Lung (tissue), 12 donors: ENCODE results near the gene PPCS. TPM values are rescaled to one million over a fixed set of nuclear protein-coding genes. Genes with fewer than 3 reads are reported as not detected.

Experiments used
- ATAC-seq: fragments of 200-7000 bp; cut with Tn5 transposase; one replicate; pipeline ENCODE4 v1.9.1; 2020; ENCODE audit warnings: moderate number of reproducible peaks; ENCODE audit not compliant: insufficient read depth, low FRiP score
- DNase-seq, 3 donors: peaks; one replicate each; pipeline ENCODE4 v3.0.0-alpha.2; 2013 to 2017
- H3K27ac ChIP-seq, 2 donors: one replicate each; pipeline ENCODE4 v1.5.1; 2013; ENCODE audit warnings: mild to moderate bottlenecking in 2 of 2, moderate library complexity in 2 of 2, control low read depth in 1 of 2, inconsistent platforms in 1 of 2, low read depth in 1 of 2, low read length in 1 of 2
- H3K27me3 ChIP-seq, 3 donors: one replicate each; pipeline ENCODE4 v1.5.1; 2013; ENCODE audit warnings: low read length in 2 of 3; ENCODE audit not compliant: control insufficient read depth in 3 of 3, insufficient read depth in 3 of 3
- H3K36me3 ChIP-seq, 4 donors: one replicate each; pipeline ENCODE4 v1.5.1; 2013; ENCODE audit warnings: low read length in 4 of 4, mild to moderate bottlenecking in 1 of 4, moderate library complexity in 1 of 4; ENCODE audit not compliant: control insufficient read depth in 4 of 4, insufficient read depth in 4 of 4
- H3K4me1 ChIP-seq, 5 donors: one replicate each; pipeline ENCODE4 v1.5.1; 2013; ENCODE audit warnings: low read length in 5 of 5, mild to moderate bottlenecking in 2 of 5, moderate library complexity in 1 of 5; ENCODE audit not compliant: control insufficient read depth in 5 of 5, insufficient read depth in 5 of 5
- H3K4me3 ChIP-seq: one replicate; pipeline ENCODE4 v1.5.1; 2013; ENCODE audit warnings: mild to moderate bottlenecking, control low read depth, moderate library complexity
- H3K9ac ChIP-seq, 2 donors: one replicate each; pipeline ENCODE4 v1.5.1; 2013; ENCODE audit warnings: low read length in 2 of 2, control low read depth in 1 of 2; ENCODE audit not compliant: insufficient read depth in 1 of 2
- H3K9me3 ChIP-seq, 4 donors: one replicate each; pipeline ENCODE4 v1.5.1; 2013; ENCODE audit warnings: low read length in 3 of 4, mild to moderate bottlenecking in 1 of 4, moderate library complexity in 1 of 4; ENCODE audit not compliant: control insufficient read depth in 4 of 4, insufficient read depth in 3 of 4
- CTCF ChIP-seq: IDR thresholded peaks from 2 replicates; pipeline ENCODE4 v1.5.1; 2012; ENCODE audit warnings: mild to moderate bottlenecking; ENCODE audit errors: control extremely low read depth, extremely low read depth
- WGBS, 2 donors: extraction: QIAGEN DNeasy Blood & Tissue Kit; methylation state at CpG; one replicate each; pipeline ENCODE4 v1.1.7; 2013; 5-methylcytosine and 5-hydroxymethylcytosine counted together
- polyA plus RNA-seq, 2 donors: library from polyadenylated mRNA; stranded (reverse); fragments of 200-250 nt; gene quantifications; one replicate each; pipeline ENCODE4 v1.2.1, GENCODE V29; 2013
- total RNA-seq, 2 donors: library from RNA; depleted of rRNA in 1 of 2; stranded (reverse); fragments of >200 nt in 1 of 2; gene quantifications; one replicate each; pipeline ENCODE4 v1.2.1, GENCODE V29; 2014 to 2021
- donor health status: control.
- donor health status: control.
- donor health status: Bipolar disorder and iron deficiency.
- donor health status: healthy.
- donor health status: DM: yes; HTN: yes; CAD: no.

PPCS gene
- total and polyA plus RNA-seq, 4 donors = 33.0 to 103 (median 61.9) TPM

DNA sequence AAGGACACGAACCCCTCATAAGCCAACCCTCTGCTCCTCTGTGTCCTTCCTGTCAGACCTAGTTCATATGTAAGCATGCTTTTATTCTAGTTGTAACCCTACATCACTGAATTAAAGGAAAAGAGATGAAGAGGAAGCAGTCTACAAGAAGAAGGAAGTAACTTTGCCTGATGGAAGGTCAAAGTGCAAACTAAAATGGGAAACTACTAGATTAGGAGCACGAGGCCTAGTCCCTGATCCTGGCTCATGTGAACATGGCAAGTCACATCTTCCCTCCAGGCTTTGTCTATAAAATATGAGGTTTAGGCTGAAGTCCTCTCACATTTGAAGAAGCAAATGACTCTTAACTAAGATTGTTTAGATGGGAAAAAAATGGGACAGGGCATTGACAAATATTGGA lies 13.7 kb upstream of the PPCS start:
- no peak for ATAC-seq
- no peak for DNase-seq
- TF ChIP-seq CTCF = no peak
- no peaks in the 10 kb centered on the region for H3K27me3 ChIP-seq
- H3K9ac ChIP-seq = no peak overlapping the region
- H3K4me3 ChIP-seq = no peak overlapping the region
- no peaks in the 10 kb centered on the region for H3K9me3 ChIP-seq
- no peaks in the 10 kb centered on the region for H3K36me3 ChIP-seq
- no peak overlapping the region for H3K27ac ChIP-seq
- H3K4me1 ChIP-seq = no peaks in the 10 kb centered on the region
- 33 to 43% methylated on average over 2 of the region's 2 CpGs for WGBS, 2 donors

- no peaks in the 10 kb centered on the region for H3K9me3 ChIP-seq
These were observed 7.1 kb upstream of the PPCS start for GRCh38 chr1:42449256-42449655.

GRCh38 chr1:42450061-42450460 lies 6.3 kb upstream of the PPCS start:
- Histone ChIP-seq H3K9me3 (no peaks in the 10 kb centered on the region), H3K27ac (no peak overlapping the region), H3K4me3 (no peak overlapping the region), H3K36me3 (no peaks in the 10 kb centered on the region), H3K4me1 (no peaks in the 10 kb centered on the region), H3K9ac (no peak overlapping the region), H3K27me3 (no peaks in the 10 kb centered on the region)
- TF ChIP-seq CTCF = no peak
- no peak for DNase-seq
- 83 to 86% methylated on average over 1 of the region's 1 CpG for WGBS, 2 donors
- ATAC-seq = no peak

More at GRCh38 chr1:42449256-42449655, 7.1 kb upstream of the PPCS start:
- Histone ChIP-seq H3K27ac (no peak overlapping the region), H3K36me3 (no peaks in the 10 kb centered on the region), H3K9ac (no peak overlapping the region), H3K4me3 (no peak overlapping the region), H3K27me3 (no peaks in the 10 kb centered on the region), H3K4me1 (no peaks in the 10 kb centered on the region)
- ATAC-seq (no peak), DNase-seq (peak in 1 of 3 donors; percentile 8)
- TF ChIP-seq CTCF = no peak

GRCh38 chr1:42453386-42453785 lies 3.0 kb upstream of the PPCS start:
- no peaks in the 10 kb centered on the region for H3K27me3 ChIP-seq
- H3K4me1 ChIP-seq = peaks cover 0 to 13% (median 4%) of the 10 kb centered on the region in 5 donors
- WGBS, 2 donors = 91 to 99% methylated on average over 4 of the region's 4 CpGs
- DNase-seq (no peak), ATAC-seq (no peak)
- no peak for TF ChIP-seq CTCF
- peaks cover 0 to 9% (median 2%) of the 10 kb centered on the region in 4 donors for H3K36me3 ChIP-seq
- no peak overlapping the region for H3K27ac ChIP-seq
- no peak overlapping the region for H3K4me3 ChIP-seq
- H3K9me3 ChIP-seq = no peaks in the 10 kb centered on the region
- no peak overlapping the region for H3K9ac ChIP-seq
